Stimulated activated naive CD4-positive, alpha-beta T cell treated with Interleukin-2 at 50 U/mL for 16 hours (primary cell): ENCODE measurements around the gene MICAL2.
"Not testable (repeated sequence)": the region's sequence is repeated elsewhere in the genome, so short reads cannot be mapped to it uniquely, and the experiment has no call there.

Experiments
- DNase-seq: peaks from one replicate; lab custom pipeline; 2025; lab: John Stamatoyannopoulos, UW

Gene MICAL2

GRCh38 chr11:12135185-12135584, 24.8 kb downstream of the MICAL2 start:
- no peak for DNase-seq

- no peak for DNase-seq
Observed at GRCh38 chr11:12137005-12137690, 26.8 kb downstream of the MICAL2 start.

GRCh38 chr11:12137938-12138731, 27.7 kb downstream of the MICAL2 start:
- no peak for DNase-seq

GRCh38 chr11:12139144-12139881, 28.9 kb downstream of the MICAL2 start:
- no peak for DNase-seq

- no peak for DNase-seq
Observed at GRCh38 chr11:12140186-12140793, 29.9 kb downstream of the MICAL2 start.

GRCh38 chr11:12141283-12141682, 30.9 kb downstream of the MICAL2 start:
- DNase-seq = no peak

- DNase-seq = no peak
Observed at GRCh38 chr11:12142176-12142575, 31.8 kb downstream of the MICAL2 start.

GRCh38 chr11:12142909-12143308, 32.5 kb downstream of the MICAL2 start:
- no peak for DNase-seq

- no peak for DNase-seq
Observed at GRCh38 chr11:12143461-12144258, 33.3 kb downstream of the MICAL2 start.

- DNase-seq = no peak
Observed at GRCh38 chr11:12144330-12145174, 34.2 kb downstream of the MICAL2 start.

GRCh38 chr11:12146678-12147077, 36.3 kb downstream of the MICAL2 start:
- not testable (repeated sequence) for DNase-seq

- DNase-seq = no peak
Observed at GRCh38 chr11:12147827-12148226, 37.4 kb downstream of the MICAL2 start.

- DNase-seq = no peak
Observed at GRCh38 chr11:12148466-12148865, 38.1 kb downstream of the MICAL2 start.

GRCh38 chr11:12148882-12149281, 38.5 kb downstream of the MICAL2 start:
- DNase-seq = no peak

GRCh38 chr11:12149672-12150225, 39.4 kb downstream of the MICAL2 start:
- peak; percentile 27 for DNase-seq

GRCh38 chr11:12150831-12151382, 40.5 kb downstream of the MICAL2 start:
- peak; percentile 51 for DNase-seq

- no peak for DNase-seq
Observed at GRCh38 chr11:12152321-12152720, 41.9 kb downstream of the MICAL2 start.

- no peak for DNase-seq
Observed at GRCh38 chr11:12154871-12155668, 44.7 kb downstream of the MICAL2 start.

GRCh38 chr11:12155696-12156095, 45.3 kb downstream of the MICAL2 start:
- DNase-seq = no peak
